ENCODE measurements around the gene CLDN2.
"Not testable (repeated sequence)": the region's sequence is repeated elsewhere in the genome, so short reads cannot be mapped to it uniquely, and the experiment has no call there.

The CLDN2 gene

GRCh38 chrX:106955004-106955772 lies 35.0 kb downstream of the CLDN2 start:
- no peak for DNase-seq (ENCODE audit: extremely low read depth in 1 of 2, low read depth in 1 of 2)

DNA sequence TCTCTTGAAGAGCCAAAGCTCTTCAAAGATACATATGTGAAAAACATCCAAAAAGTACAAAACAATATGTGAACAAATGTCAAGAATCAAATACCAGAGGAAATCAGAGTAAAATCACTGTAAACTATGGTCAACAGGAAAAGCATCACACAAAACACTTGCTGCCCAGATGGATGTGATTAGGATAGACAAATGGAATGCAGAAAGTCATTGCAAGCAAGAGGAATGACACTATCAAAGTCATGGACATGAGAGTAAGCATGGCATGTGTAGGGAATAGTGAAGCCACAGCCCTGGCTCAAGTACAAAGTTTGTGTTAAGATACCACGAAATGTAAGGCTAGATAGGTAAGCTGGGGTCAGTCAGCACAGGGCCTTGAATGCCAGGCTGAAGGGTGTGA lies 37.7 kb downstream of the CLDN2 start:
- no peak for DNase-seq (ENCODE audit: extremely low read depth in 1 of 2, low read depth in 1 of 2)

- no peak for DNase-seq (ENCODE audit: extremely low read depth in 1 of 2, low read depth in 1 of 2)
Measured at GRCh38 chrX:106959901-106960300, 39.7 kb downstream of the CLDN2 start.

DNA sequence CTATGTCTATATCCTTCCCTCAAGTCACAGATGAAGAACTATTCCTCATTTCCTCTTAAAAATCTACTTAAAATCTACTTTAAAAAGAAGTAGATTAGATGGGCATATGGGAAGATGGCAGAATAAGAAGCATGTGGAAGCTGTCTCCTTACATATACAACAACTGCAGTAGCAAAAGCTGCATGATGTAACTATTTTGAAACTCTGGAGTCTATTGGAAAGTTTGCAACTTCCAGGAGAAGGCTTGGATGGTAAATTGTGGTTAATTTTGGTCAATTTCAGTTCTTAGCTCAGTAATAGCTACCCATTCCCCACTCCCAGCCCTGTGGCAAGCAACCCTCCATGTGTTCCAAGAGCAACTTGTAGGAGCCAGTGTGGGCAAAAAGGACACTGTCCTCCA lies 42.9 kb downstream of the CLDN2 start:
- no peak for DNase-seq (ENCODE audit: extremely low read depth in 1 of 2, low read depth in 1 of 2)

DNA sequence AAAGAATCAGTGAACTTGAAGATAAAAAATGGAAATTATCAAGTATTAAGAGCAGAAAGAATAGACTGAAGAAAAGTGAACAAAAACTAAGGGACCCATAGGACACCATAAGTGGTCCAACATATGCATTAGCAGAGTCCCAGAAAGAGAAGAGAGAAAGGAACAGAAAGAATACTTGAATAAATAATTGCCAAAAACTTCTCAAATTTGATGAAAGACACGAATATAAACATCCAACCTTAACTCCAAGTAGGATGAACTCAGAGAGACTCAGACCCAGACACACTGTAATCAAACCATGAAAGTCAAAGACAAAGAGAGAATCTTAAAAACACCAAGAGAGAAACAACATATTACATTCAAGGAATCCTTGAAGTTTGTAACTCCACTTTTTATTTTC lies 44.1 kb downstream of the CLDN2 start:
- no peak for DNase-seq (ENCODE audit: extremely low read depth in 1 of 2, low read depth in 1 of 2)

- DNase-seq (ENCODE audit: extremely low read depth in 1 of 2, low read depth in 1 of 2) = not testable (repeated sequence)
Measured at GRCh38 chrX:106966547-106966946, 46.3 kb downstream of the CLDN2 start.

GRCh38 chrX:106972896-106973295 lies 52.7 kb downstream of the CLDN2 start:
- DNase-seq (ENCODE audit: extremely low read depth in 1 of 2, low read depth in 1 of 2) = no peak

DNA sequence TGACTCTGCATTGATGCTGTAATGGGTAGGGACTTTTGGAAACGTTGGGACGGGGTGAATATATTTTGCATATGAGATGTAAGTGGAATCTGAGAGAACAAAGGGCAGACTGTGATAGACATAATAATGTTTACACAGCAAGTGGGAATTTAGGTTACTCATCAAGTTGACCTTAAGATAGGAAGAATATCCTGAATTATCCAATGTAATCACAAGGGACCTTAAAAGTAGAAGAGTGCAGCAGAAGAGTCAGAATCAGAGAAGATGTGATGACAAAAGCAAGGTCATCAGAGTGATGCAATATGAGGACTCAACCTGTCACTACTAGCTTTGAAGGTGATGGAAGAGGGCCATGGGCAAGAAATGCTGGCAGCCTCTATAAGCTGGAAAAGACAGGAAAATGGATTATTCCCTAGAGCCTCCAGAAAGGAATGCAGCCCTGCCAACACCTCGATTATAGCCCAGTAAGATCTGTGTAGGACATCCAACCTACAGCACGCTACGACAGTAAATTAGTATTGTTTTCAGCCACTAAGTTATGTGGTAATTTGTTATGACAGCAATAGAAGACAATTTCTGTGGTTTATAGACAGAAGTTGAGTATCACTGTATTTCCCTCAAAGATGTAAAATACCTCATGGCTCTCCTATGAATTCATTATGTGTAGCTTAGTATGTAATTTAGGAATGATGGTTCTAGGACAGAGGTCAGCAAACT lies 53.4 kb downstream of the CLDN2 start:
- no peak for DNase-seq (ENCODE audit: extremely low read depth in 1 of 2, low read depth in 1 of 2)

DNA sequence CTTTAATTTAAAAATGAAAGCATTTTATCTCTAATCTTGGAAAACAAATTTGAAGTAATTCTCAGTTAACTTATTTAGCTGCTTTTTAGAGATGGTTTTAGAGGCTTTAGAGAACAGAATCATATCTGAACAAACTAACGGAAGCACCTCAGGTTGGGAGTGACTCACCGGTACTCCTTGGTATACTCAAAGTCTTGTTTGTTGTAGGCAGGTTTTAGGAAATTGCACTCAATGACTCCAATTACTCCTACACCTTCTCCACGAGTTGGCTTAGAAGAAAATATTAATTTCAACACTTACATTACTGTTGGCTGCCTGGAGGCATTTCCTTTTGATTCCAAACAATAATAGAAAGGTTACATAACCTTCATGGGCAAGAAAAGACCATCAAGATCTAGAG lies 56.2 kb downstream of the CLDN2 start:
- no peak for DNase-seq (ENCODE audit: extremely low read depth in 1 of 2, low read depth in 1 of 2)
